ENCODE data around the gene PGM2.

GRCh38 chr4:37879365-37879764, 52.9 kb downstream of the PGM2 start:
- TF ChIP-seq CTCF (IDR thresholded peaks at IDR 0.05) (no peak), ZFX (IDR thresholded peaks at IDR 0.05; ENCODE audit: borderline replicate concordance) (no peak)

Measured in 22Rv1 (cell line).